HepG2 (cell line): ENCODE data around the gene TFPI. TPM values are rescaled to one million over a fixed set of nuclear protein-coding genes. Genes with fewer than 3 reads are reported as not detected.
A peak's percentile ranks its signal among the peaks of the same experiment; 100 is the strongest.

Experiments
- ARHGAP35 ChIP-seq: sonication (generic); formaldehyde crosslinking; IDR thresholded peaks from 2 replicates; pipeline ENCODE4 v1.9.0; 2022; ENCODE audit warnings: mild to moderate bottlenecking, inconsistent platforms, moderate library complexity, missing genetic modification reagents, borderline replicate concordance
- ARNT ChIP-seq: fragments of 450-650 bp; IDR thresholded peaks from 2 replicates; pipeline ENCODE4 v1.6.1; 2017
- ATF5 ChIP-seq: sonication (generic); formaldehyde crosslinking; IDR thresholded peaks from 2 replicates; pipeline ENCODE4 v1.4.0; 2020; ENCODE audit warnings: mild to moderate bottlenecking, low read depth, missing genetic modification reagents
- DBP ChIP-seq: sonication (generic); formaldehyde crosslinking; IDR thresholded peaks from 2 replicates; pipeline ENCODE4 v1.4.0; 2020; ENCODE audit warnings: missing genetic modification reagents; ENCODE audit errors: not compliant biosample characterization
- ELF3 ChIP-seq: IDR thresholded peaks from 2 replicates; pipeline ENCODE4 v1.6.1; 2016; ENCODE audit warnings: missing genetic modification reagents, missing compliant biosample characterization
- KIAA2018 ChIP-seq: sonication (generic); formaldehyde crosslinking; IDR thresholded peaks from 2 replicates; pipeline ENCODE4 v1.5.0; 2020; ENCODE audit warnings: mild to moderate bottlenecking, missing genetic modification reagents, borderline replicate concordance
- POLR2G ChIP-seq: fragments of 200-400 bp; formaldehyde crosslinking; IDR thresholded peaks from 2 replicates; pipeline ENCODE4 v1.6.1; 2018; ENCODE audit warnings: mild to moderate bottlenecking, low read depth, low read length, moderate library complexity
- RBM22 ChIP-seq: fragments of 200-400 bp; formaldehyde crosslinking; optimal IDR thresholded peaks from 2 replicates; pipeline ENCODE3; 2017; ENCODE audit warnings: mild to moderate bottlenecking, low read length, moderate library complexity
- RCOR2 ChIP-seq: IDR thresholded peaks from 2 replicates; pipeline ENCODE4 v1.6.1; 2016; ENCODE audit warnings: missing biosample characterization, missing genetic modification reagents
- SSRP1 ChIP-seq: IDR thresholded peaks from 2 replicates; pipeline ENCODE4 v1.6.1; 2016; ENCODE audit warnings: control low read depth
- TBP ChIP-seq: sonication (generic); formaldehyde crosslinking; IDR thresholded peaks from 2 replicates; pipeline ENCODE4 v1.5.0; 2020; ENCODE audit warnings: missing genetic modification reagents
- YEATS4 ChIP-seq: sonication (generic); formaldehyde crosslinking; IDR thresholded peaks from 2 replicates; pipeline ENCODE4 v1.4.0; 2020; ENCODE audit warnings: missing genetic modification reagents, borderline replicate concordance
- YY1 ChIP-seq: IDR thresholded peaks from 2 replicates; pipeline ENCODE4 v1.6.1; 2011; ENCODE audit warnings: low read length, low read depth, moderate library complexity, mild to moderate bottlenecking; ENCODE audit not compliant: insufficient read depth, insufficient replicate concordance
- ZNF280B ChIP-seq: sonication (generic); formaldehyde crosslinking; IDR thresholded peaks from 2 replicates; pipeline ENCODE4 v1.5.0; 2020; ENCODE audit warnings: missing genetic modification reagents, mild to moderate bottlenecking, borderline replicate concordance
- ZNF292 ChIP-seq: sonication (generic); formaldehyde crosslinking; IDR thresholded peaks from 2 replicates; pipeline ENCODE4 v1.8.1; 2022; ENCODE audit warnings: mild to moderate bottlenecking, low read depth, missing genetic modification reagents, borderline replicate concordance
- ZNF503 ChIP-seq: sonication (generic); formaldehyde crosslinking; IDR thresholded peaks from 2 replicates; pipeline ENCODE4 v1.4.0; 2020; ENCODE audit warnings: missing genetic modification reagents
- polyA plus RNA-seq, 8 experiments: library from polyadenylated mRNA; depleted of rRNA in 3 of 8; stranded (reverse) in 7 of 8; unstranded in 1 of 8; fragments of >200 nt; fragmentation: Illumina TruSeq in 4 of 8; extraction: Trizol in 4 of 8; gene quantifications; 2 replicates each; pipeline versions ENCODE4 v1.2.1 to v1.2.3, GENCODE V29; 2011 to 2016; ENCODE audit warnings: low read depth in 4 of 8, missing spikeins in 1 of 8, mixed read lengths in 1 of 8; ENCODE audit not compliant: insufficient read depth in 1 of 8
- total RNA-seq, 5 experiments: library from RNA; depleted of rRNA; stranded (reverse); fragments of >200 nt; fragmentation: Illumina TruSeq; extraction: Trizol; gene quantifications; 2 replicates each; pipeline ENCODE4 v1.2.3, GENCODE V29; 2016; ENCODE audit warnings: low read depth in 1 of 5

The TFPI gene
- total and polyA plus RNA-seq, 2 of the 13 experiments (the other 11 are each of a cell fraction or from before 2014, with no cell fraction given) = 301 to 436 TPM

- TF ChIP-seq KIAA2018 (no peak), ZNF292 (CRISPR knock-in tag) (no peak), SSRP1 (CRISPR knock-in tag) (peak; percentile 95), ARHGAP35 (CRISPR knock-in tag) (no peak), ELF3 (CRISPR knock-in tag) (peak; percentile 69; the same call in 1 of the 2 replicates), TBP (CRISPR knock-in tag) (no peak), YEATS4 (CRISPR knock-in tag) (no peak), RBM22 (peak; percentile 59), DBP (CRISPR knock-in tag) (no peak), ATF5 (CRISPR knock-in tag) (no peak), ZNF280B (CRISPR knock-in tag) (no peak), ARNT (no peak), POLR2G (peak; percentile 90), ZNF503 (CRISPR knock-in tag) (0 out of 2 replicates have a peak, but pooled peaks have one; percentile 22), RCOR2 (no peak; the same call in 1 of the 2 replicates), YY1 (no peak)
Measured at GRCh38 chr2:187554011-187554703, at the start of gene TFPI (continued).
